Astrocyte of the spinal cord (primary cell): ENCODE results near the gene MPV17.
"Not testable (repeated sequence)": the region's sequence is repeated elsewhere in the genome, so short reads cannot be mapped to it uniquely, and the experiment has no call there.

Experiments
- DNase-seq: peaks from one replicate; pipeline ENCODE4 v3.0.0; 2011; ENCODE audit warnings: low read depth, low spot score
- H3K4me3 ChIP-seq: 2 replicates; pipeline ENCODE4 v1.5.1; 2011; ENCODE audit warnings: low read depth, mild to moderate bottlenecking, low read length, moderate library complexity
- in situ Hi-C: cut with HindIII; loops from 2 replicates; pipeline ENCODE4 v1.10.0; 2017; ENCODE audit warnings: low sequenced_read_pairs
- TF ChIP-seq, protein P1 (sequence below): IDR thresholded peaks from 2 replicates; pipeline ENCODE4 v1.5.1; 2012; ENCODE audit warnings: low read depth, mild to moderate bottlenecking, low read length, inconsistent platforms

Gene MPV17

DNA sequence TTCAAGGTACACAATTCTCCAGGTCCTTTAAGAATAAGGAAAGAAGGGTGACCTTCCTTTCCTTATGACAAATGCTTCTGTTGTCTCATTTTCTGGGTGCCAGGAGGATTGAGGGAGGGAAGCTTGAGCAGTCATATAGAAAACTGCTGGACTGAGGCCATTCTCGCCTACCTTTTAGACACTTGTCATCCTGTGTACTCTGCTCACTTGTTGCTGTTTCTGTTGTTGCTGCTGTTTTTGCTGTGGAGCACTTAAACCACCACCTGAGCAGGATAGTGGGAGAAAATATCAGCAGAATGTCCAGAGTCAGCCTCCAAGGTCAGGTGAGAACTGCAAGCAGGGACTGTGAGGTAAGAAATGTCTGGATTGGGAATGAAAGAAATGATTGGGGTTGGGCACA, 44.9 kb downstream of the MPV17 start:
- in situ Hi-C loops, result no loop called here
- H3K4me3 ChIP-seq, result no peak overlapping the region
- TF ChIP-seq, protein P1, sequence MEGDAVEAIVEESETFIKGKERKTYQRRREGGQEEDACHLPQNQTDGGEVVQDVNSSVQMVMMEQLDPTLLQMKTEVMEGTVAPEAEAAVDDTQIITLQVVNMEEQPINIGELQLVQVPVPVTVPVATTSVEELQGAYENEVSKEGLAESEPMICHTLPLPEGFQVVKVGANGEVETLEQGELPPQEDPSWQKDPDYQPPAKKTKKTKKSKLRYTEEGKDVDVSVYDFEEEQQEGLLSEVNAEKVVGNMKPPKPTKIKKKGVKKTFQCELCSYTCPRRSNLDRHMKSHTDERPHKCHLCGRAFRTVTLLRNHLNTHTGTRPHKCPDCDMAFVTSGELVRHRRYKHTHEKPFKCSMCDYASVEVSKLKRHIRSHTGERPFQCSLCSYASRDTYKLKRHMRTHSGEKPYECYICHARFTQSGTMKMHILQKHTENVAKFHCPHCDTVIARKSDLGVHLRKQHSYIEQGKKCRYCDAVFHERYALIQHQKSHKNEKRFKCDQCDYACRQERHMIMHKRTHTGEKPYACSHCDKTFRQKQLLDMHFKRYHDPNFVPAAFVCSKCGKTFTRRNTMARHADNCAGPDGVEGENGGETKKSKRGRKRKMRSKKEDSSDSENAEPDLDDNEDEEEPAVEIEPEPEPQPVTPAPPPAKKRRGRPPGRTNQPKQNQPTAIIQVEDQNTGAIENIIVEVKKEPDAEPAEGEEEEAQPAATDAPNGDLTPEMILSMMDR, result no peak
- DNase-seq, result no peak

DNA sequence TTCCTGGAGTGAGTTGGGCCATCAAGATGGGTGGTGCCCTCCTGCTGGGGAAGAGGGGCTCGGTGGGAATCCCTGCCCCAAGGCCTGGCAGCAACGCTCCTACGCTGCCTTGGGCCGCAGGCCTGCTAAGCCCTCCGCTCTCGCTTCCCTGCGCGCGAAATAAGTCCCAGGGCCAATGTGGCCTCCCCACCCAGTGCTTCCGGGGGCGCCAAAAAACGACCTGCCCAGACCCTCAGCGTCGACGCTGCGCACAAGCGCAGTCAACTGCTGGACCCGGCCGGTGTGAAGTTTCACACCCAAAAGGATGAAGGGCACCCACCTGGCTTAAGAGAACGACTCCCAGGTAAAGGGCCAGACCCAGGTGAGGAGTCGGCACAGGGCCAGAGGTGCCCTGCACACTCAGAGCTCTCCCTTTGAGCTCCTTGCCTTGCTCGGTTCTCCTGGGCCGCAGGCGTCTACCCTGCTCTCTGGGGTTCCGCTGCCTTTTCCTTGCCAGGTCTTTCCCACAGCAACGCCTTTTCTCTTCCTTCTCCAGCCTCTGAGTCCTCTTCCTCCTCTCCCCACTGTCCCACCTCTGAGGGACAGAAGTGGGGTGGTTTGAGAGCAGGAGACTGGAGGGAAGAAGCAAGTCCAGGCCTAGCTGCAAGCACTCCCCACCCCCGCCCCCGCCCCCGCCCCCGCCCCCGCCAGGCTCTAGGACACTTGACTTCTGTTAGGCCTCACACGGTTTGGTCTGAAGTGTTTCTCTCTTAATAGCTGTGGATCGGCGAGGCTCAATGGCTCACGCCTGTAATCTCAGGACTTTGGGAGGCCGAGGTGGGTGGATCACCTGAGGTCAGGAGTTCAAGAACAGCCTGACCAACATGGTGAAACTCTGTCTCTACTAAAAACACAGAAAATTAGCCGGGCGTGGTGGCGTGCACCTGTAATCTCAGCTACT, 47.4 kb downstream of the MPV17 start, which contains the start of gene DNAJC5G:
TSS of gene DNAJC5G (plus strand) at position 223 of the 940 bp plus-strand sequence. CDS start 1,296 bp downstream, outside the sequence.
- in situ Hi-C loops, result no loop called here
- TF ChIP-seq, protein P1, result no peak
- no peak for DNase-seq
- H3K4me3 ChIP-seq, result no peak within 1 kb of the TSS

DNA sequence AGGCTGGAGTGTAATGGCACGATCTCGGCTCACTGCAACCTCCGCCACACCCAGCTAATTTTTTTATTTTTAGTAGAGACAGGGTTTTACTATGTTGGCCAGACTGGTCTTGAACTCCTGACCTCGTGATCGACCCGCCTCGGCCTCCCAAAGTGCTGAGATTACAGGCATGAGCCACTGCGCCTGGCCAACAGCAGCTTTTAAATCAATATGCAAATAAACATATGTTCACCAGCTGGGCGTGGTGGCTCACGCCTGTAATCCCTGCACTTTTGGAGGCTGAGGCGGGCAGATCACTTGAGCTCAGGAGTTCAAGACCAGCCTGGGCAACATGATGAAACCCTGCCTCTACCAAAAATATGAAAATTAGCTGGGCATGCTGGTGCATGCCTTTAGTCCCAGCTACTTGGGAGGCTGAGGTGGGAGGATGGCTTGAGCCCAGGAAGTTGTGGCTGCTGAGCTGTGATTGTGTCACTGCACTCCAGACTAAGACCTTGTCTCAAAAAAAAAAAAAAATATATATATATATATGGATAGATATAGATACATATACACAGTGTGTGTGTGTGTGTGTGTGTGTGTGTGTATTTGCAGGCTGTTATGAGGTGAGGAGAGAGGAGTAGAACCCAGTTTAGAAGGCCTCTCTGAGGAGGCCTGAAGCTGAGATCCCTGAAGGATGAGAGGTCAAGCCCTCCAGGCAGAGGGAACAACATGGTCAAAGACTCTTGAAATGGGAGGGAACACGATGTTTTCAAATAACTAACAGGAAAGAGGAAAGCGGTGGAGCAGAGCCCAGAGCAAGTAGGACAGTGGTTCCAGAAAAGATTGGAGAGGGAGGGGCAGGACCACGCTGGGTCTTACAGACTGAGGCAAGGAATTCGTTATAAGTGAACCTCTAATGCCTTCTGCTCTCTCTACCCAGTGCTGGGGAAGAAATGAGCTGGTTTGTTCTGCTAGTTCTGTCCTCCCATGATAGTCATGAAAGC, 50.1 kb downstream of the MPV17 start:
- in situ Hi-C loops, result loop anchor here (25.0 kb wide), 1 partner anchor 161 kb away; the partner anchor contains the start of genes ABHD1 and CGREF1
- not testable (repeated sequence) for DNase-seq

DNA sequence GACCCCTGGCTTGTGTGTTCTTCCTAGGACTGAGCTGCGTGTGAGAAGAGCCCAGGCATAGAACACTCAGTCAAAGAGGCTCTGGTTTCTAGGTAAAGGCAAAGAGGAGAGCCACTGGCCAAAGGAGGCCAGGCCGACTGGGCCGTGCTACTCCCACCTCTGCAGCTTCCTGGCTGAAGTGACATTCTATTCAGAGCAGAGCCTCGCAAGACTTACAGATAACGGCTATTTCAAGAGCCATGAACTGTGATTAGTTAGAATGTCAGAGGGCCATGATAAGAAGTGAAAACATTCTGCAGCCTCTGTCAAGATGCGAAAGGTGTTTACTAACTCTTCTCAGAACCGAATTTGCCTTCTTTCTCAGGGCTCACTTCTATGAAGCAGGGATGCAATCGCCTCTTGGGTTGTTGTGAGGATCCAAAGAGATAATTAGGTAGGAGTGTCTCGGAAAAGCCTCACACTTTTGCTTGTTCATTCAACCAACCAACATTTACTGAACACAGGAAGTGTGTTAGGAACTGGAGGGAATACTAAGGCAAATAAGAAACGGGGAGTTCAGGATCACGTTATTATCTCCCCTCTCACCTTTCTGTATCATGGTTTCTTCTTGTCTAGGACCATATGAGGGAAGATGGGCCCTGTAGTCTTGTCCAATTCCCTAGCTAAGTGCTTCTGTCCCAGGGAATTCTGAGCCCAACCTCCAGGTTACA, 51.1 kb downstream of the MPV17 start:
- TF ChIP-seq, protein P1, result no peak
- H3K4me3 ChIP-seq, result no peak overlapping the region
- in situ Hi-C loops, result loop anchor here (25.0 kb wide), 1 partner anchor 159 kb away; the partner anchor contains the start of genes ABHD1 and CGREF1
- DNase-seq, result no peak

More for the DNA sequence above, 50.1 kb downstream of the MPV17 start:
- not testable (repeated sequence) for H3K4me3 ChIP-seq

DNA sequence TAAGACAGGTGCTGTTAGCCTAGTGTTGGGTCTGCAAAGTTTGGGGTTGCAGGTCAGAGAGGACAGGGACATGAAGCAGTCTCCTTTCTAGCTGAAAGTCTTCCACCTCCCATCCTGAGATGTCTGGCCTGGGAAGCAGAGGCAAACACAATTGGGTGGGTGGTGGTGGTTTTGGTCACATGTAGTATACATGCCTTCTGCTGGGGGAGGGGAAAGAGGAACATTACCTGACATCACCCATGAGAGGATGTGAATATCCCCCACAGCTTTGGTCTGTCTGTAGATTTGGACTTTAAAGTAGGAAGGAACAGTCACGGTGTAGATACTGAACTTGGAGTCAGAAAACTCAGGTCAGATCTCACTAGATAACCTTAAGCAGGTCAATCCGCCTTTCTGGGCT, 52.2 kb downstream of the MPV17 start:
- H3K4me3 ChIP-seq, result no peak overlapping the region
- TF ChIP-seq, protein P1, result no peak
- in situ Hi-C loops, result loop anchor here (25.0 kb wide), 1 partner anchor 158 kb away; the partner anchor contains the start of genes ABHD1 and CGREF1
- no peak for DNase-seq

DNA sequence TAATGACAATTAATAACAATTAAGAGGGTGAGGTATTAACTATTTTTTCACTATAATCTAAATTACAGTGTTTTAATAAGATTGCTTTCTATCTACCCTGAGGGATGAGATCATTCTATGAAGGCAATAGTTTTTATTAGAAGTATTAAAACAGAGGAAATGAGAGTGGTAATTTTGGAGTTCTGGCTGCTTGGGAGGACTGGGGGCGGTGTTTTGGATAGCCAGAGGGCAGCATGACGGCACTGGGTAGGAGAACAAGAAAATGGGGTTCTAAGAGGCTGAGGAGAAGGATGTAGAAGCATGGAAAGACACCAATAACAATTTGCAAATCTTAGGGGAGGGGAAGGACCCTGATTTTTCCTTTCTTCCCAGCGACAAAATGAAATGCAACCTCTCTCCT, 52.8 kb downstream of the MPV17 start:
- TF ChIP-seq, protein P1, result no peak
- no peak for DNase-seq
- no peak overlapping the region for H3K4me3 ChIP-seq
- in situ Hi-C loops, result loop anchor here (25.0 kb wide), 1 partner anchor 158 kb away; the partner anchor contains the start of genes ABHD1 and CGREF1

DNA sequence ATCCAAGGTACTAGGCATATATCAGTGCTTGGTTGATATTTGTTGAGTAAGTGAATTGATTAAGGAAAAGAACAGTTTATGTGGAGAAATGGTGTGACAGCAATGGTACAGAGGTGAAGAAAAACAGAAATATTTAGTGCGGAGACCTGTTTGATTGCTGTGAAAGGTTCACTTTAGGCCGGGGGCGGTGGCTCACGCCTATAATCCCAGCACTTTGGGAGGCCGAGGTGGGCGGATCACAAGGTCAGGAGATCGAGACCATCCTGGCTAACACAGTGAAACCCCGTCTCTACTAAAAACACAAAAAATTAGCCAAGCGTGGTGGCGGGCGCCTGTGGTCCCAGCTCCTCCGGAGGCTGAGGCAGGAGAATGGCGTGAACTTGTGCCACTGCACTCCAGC, 54.6 kb downstream of the MPV17 start:
- in situ Hi-C loops, result loop anchor here (25.0 kb wide), 1 partner anchor 156 kb away; the partner anchor contains the start of genes ABHD1 and CGREF1
- not testable (repeated sequence) for H3K4me3 ChIP-seq, DNase-seq
